Esophagus squamous epithelium (tissue), 4 donors: Measurements from ENCODE around the gene MYOG.

Experiments
- CTCF ChIP-seq, 6 experiments: fragments of 450-650 bp in 4 of 6; fragments of 200-600 bp in 2 of 6; sonication (generic) in 2 of 6; IDR thresholded peaks; one replicate each; pipeline ENCODE4 v1.5.1; 2016 to 2019; ENCODE audit warnings: antibody characterized with exemption in 6 of 6, mild to moderate bottlenecking in 4 of 6, moderate library complexity in 4 of 6
- POLR2A ChIP-seq, 4 donors: fragments of 450-650 bp; IDR thresholded peaks; one replicate each; pipeline ENCODE4 v1.6.1; 2017; ENCODE audit warnings: antibody characterized with exemption in 4 of 4, mild to moderate bottlenecking in 4 of 4, moderate library complexity in 3 of 4

- TF ChIP-seq POLR2A (IDR thresholded peaks at IDR 0.05) (no peak), CTCF (IDR thresholded peaks at IDR 0.05) (no peak)
Measured at GRCh38 chr1:203127666-203128430, 42.0 kb upstream of the MYOG start, which contains the start of gene ADORA1.
